K562 (cell line): ENCODE data around the gene SLC3A2. TPM values are rescaled to one million over a fixed set of nuclear protein-coding genes. Genes with fewer than 3 reads are reported as not detected.

ENCODE experiments used
- ATF7 ChIP-seq: fragments of 450-650 bp; IDR thresholded peaks from 2 replicates; pipeline ENCODE4 v1.7.1; 2014; ENCODE audit warnings: mild to moderate bottlenecking, moderate library complexity
- CBX5 ChIP-seq: IDR thresholded peaks from 2 replicates; pipeline ENCODE4 v1.6.1; 2014; ENCODE audit warnings: low read depth, borderline replicate concordance
- CREB1 ChIP-seq, 2 experiments: sonication (generic) in 1 of 2; formaldehyde crosslinking in 1 of 2; IDR thresholded peaks; 2 replicates each; pipeline versions ENCODE4 v1.6.1 to v1.8.0; 2012 to 2022; ENCODE audit warnings: inconsistent platforms in 1 of 2, mild to moderate bottlenecking in 1 of 2, missing genetic modification reagents in 1 of 2, moderate library complexity in 1 of 2
- EHMT2 ChIP-seq: fragments of 450-650 bp; IDR thresholded peaks from 2 replicates; pipeline ENCODE4 v1.6.1; 2018; ENCODE audit warnings: antibody characterized with exemption
- KLF16 ChIP-seq: IDR thresholded peaks from 2 replicates; pipeline ENCODE4 v1.6.1; 2016; ENCODE audit warnings: antibody characterized with exemption
- MYC ChIP-seq, 2 experiments: fragments of 250-450 bp in 1 of 2; sonication (Bioruptor Pico) in 1 of 2; IDR thresholded peaks; 2 replicates each; pipeline versions ENCODE4 v1.5.1 to v1.6.1; 2012 to 2021; ENCODE audit warnings: low read depth in 2 of 2, borderline replicate concordance in 1 of 2, improper control_type of control experiment in 1 of 2, low read length in 1 of 2, mild to moderate bottlenecking in 1 of 2, moderate library complexity in 1 of 2
- POLR2B ChIP-seq: fragments of 450-650 bp; IDR thresholded peaks from 2 replicates; pipeline ENCODE4 v1.6.1; 2018; ENCODE audit warnings: low read depth; ENCODE audit not compliant: partially characterized antibody
- SMAD3 ChIP-seq: fragments of 450-650 bp; formaldehyde crosslinking; conservative IDR thresholded peaks from 2 replicates; pipeline ENCODE4 v1.4.0; 2020; ENCODE audit warnings: mild to moderate bottlenecking
- ZKSCAN8 ChIP-seq: fragments of 200-800 bp; sonication (Bioruptor generic); IDR thresholded peaks from 2 replicates; pipeline ENCODE4 v1.6.1; 2016; ENCODE audit warnings: missing genetic modification characterization, missing compliant biosample characterization
- ZNF24 ChIP-seq: fragments of 450-650 bp; IDR thresholded peaks from 2 replicates; pipeline ENCODE4 v1.6.1; 2016
- ZNF253 ChIP-seq: fragments of 250-450 bp; sonication (Bioruptor Pico); conservative IDR thresholded peaks from 2 replicates; pipeline ENCODE4 v1.6.1; 2021; ENCODE audit warnings: mild to moderate bottlenecking
- polyA plus RNA-seq, 8 experiments: library from polyadenylated mRNA; depleted of rRNA in 4 of 8; stranded (reverse) in 5 of 8; unstranded in 3 of 8; fragments of >200 nt; fragmentation: Nextera tagmentation in 2 of 8; fragmentation: Illumina TruSeq in 1 of 8; extraction: Ambion mirVana in 2 of 8; extraction: Trizol in 1 of 8; gene quantifications; 2 replicates each; pipeline versions ENCODE4 v1.2.1 to v1.2.3, GENCODE V29; 2011 to 2014; ENCODE audit warnings: inconsistent platforms in 1 of 8, missing spikeins in 1 of 8
- total RNA-seq, 7 experiments: library from RNA; depleted of rRNA in 6 of 7; stranded (reverse); fragments of >200 nt in 6 of 7; fragmentation: Illumina TruSeq in 2 of 7; extraction: Trizol in 2 of 7; gene quantifications; 2 replicates each; pipeline versions ENCODE4 v1.2.1 to v1.2.3, GENCODE V29; 2011 to 2021; ENCODE audit warnings: low replicate concordance in 1 of 7
- TF ChIP-seq, protein P1 (sequence below): fragments of 250-450 bp; sonication (Bioruptor Pico); IDR thresholded peaks from 2 replicates; pipeline ENCODE4 v1.6.1; 2021; ENCODE audit warnings: mild to moderate bottlenecking
- TF ChIP-seq, protein P2 (sequence below): fragments of 250-450 bp; sonication (Bioruptor Pico); IDR thresholded peaks from 2 replicates; pipeline ENCODE4 v1.5.0; 2021; ENCODE audit warnings: mild to moderate bottlenecking, borderline replicate concordance
- TF ChIP-seq, protein P3 (sequence below): fragments of 250-450 bp; sonication (Bioruptor Pico); IDR thresholded peaks from 2 replicates; pipeline ENCODE4 v1.8.0; 2022; ENCODE audit warnings: inconsistent platforms, mild to moderate bottlenecking, moderate library complexity, borderline replicate concordance
- TF ChIP-seq, protein P4 (sequence below): sonication (generic); formaldehyde crosslinking; IDR thresholded peaks from 2 replicates; pipeline ENCODE4 v1.8.1; 2023; ENCODE audit warnings: mild to moderate bottlenecking, missing genetic modification reagents
- TF ChIP-seq, protein P5 (sequence below): fragments of 450-650 bp; formaldehyde crosslinking; IDR thresholded peaks from 2 replicates; pipeline ENCODE4 v1.4.0; 2022; ENCODE audit warnings: missing genetic modification characterization
- TF ChIP-seq, protein P6 (sequence below): sonication (generic); formaldehyde crosslinking; IDR thresholded peaks from 2 replicates; pipeline ENCODE4 v1.8.1; 2022; ENCODE audit warnings: missing genetic modification reagents

SLC3A2 gene
- total and polyA plus RNA-seq, 9 of the 15 experiments (the other 6 are each of a cell fraction or from before 2014, with no cell fraction given) = 20.0 to 296 (median 214) TPM

DNA sequence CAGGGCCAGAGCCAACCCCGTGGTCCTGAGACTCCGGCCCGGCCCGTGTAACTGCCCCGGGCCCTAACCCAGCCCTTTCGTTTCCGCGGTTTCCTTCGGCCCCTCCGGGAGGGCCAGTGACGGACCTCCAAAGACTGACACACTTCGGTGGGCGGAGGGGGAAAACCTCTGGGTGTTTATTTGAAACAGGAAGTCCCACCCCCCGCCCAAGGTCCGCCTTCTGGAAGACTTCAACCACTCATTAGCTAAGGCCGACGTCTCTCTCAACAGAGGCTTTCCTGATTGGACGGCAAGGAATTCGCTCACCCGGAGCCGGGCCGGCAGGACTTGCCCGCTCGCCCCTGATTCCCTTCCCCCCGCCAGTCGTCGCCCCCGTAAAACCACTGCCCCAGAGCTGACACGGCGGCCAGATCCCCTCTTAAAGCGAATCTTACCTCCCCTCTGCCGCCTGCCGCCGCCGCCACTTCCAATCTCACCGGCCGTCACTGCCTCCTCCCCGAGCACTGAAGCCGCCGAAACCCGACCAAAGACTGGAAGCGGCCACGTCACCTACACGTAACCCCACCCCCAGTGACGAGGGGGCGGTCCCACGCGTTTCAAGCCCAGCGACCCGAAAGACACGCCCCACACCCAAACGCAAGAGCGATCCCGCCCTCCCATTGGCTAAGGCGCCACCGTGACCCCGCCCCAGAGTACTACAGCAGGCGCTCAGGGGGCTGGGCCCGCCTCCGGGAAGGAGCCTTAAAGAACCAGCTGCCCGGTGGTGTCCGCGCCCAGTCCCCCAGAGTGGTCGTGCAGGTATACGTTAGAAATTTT, 49.0 kb upstream of the SLC3A2 start, which contains the start of gene STX5 (continued):
- TF ChIP-seq ZKSCAN8 (CRISPR knock-in tag) = no peak
- TF ChIP-seq, protein P1, sequence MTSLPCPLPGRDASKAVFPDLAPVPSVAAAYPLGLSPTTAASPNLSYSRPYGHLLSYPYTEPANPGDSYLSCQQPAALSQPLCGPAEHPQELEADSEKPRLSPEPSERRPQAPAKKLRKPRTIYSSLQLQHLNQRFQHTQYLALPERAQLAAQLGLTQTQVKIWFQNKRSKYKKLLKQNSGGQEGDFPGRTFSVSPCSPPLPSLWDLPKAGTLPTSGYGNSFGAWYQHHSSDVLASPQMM (CRISPR knock-in tag) = no peak
- TF ChIP-seq, protein P2, sequence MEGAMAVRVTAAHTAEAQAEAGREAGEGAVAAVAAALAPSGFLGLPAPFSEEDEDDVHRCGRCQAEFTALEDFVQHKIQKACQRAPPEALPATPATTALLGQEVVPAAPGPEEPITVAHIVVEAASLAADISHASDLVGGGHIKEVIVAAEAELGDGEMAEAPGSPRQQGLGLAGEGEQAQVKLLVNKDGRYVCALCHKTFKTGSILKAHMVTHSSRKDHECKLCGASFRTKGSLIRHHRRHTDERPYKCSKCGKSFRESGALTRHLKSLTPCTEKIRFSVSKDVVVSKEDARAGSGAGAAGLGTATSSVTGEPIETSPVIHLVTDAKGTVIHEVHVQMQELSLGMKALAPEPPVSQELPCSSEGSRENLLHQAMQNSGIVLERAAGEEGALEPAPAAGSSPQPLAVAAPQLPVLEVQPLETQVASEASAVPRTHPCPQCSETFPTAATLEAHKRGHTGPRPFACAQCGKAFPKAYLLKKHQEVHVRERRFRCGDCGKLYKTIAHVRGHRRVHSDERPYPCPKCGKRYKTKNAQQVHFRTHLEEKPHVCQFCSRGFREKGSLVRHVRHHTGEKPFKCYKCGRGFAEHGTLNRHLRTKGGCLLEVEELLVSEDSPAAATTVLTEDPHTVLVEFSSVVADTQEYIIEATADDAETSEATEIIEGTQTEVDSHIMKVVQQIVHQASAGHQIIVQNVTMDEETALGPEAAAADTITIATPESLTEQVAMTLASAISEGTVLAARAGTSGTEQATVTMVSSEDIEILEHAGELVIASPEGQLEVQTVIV (CRISPR knock-in tag) = no peak
- TF ChIP-seq EHMT2 = no peak
- TF ChIP-seq, protein P3, sequence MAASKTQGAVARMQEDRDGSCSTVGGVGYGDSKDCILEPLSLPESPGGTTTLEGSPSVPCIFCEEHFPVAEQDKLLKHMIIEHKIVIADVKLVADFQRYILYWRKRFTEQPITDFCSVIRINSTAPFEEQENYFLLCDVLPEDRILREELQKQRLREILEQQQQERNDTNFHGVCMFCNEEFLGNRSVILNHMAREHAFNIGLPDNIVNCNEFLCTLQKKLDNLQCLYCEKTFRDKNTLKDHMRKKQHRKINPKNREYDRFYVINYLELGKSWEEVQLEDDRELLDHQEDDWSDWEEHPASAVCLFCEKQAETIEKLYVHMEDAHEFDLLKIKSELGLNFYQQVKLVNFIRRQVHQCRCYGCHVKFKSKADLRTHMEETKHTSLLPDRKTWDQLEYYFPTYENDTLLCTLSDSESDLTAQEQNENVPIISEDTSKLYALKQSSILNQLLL (CRISPR knock-in tag) = no peak
- peak; percentile 94 for TF ChIP-seq CREB1 (IDR thresholded peaks at IDR 0.05)
- TF ChIP-seq CREB1 (CRISPR knock-in tag; IDR thresholded peaks at IDR 0.05) = peak; percentile 94
- no peak for TF ChIP-seq ZNF24
- TF ChIP-seq POLR2B = peak; percentile 93
- no peak for TF ChIP-seq CBX5
- TF ChIP-seq ZNF253 (CRISPR knock-in tag) = no peak
- no peak for TF ChIP-seq SMAD3 (CRISPR knock-in tag)
- TF ChIP-seq MYC (IDR thresholded peaks at IDR 0.05; ENCODE audit: low read depth, low read length) = no peak
- TF ChIP-seq MYC (CRISPR knock-in tag; IDR thresholded peaks at IDR 0.05; ENCODE audit: borderline replicate concordance, low read depth) = no peak
- TF ChIP-seq, protein P4, sequence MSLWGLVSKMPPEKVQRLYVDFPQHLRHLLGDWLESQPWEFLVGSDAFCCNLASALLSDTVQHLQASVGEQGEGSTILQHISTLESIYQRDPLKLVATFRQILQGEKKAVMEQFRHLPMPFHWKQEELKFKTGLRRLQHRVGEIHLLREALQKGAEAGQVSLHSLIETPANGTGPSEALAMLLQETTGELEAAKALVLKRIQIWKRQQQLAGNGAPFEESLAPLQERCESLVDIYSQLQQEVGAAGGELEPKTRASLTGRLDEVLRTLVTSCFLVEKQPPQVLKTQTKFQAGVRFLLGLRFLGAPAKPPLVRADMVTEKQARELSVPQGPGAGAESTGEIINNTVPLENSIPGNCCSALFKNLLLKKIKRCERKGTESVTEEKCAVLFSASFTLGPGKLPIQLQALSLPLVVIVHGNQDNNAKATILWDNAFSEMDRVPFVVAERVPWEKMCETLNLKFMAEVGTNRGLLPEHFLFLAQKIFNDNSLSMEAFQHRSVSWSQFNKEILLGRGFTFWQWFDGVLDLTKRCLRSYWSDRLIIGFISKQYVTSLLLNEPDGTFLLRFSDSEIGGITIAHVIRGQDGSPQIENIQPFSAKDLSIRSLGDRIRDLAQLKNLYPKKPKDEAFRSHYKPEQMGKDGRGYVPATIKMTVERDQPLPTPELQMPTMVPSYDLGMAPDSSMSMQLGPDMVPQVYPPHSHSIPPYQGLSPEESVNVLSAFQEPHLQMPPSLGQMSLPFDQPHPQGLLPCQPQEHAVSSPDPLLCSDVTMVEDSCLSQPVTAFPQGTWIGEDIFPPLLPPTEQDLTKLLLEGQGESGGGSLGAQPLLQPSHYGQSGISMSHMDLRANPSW (CRISPR knock-in tag) = no peak
- peak; percentile 93 for TF ChIP-seq ATF7
- TF ChIP-seq, protein P5, sequence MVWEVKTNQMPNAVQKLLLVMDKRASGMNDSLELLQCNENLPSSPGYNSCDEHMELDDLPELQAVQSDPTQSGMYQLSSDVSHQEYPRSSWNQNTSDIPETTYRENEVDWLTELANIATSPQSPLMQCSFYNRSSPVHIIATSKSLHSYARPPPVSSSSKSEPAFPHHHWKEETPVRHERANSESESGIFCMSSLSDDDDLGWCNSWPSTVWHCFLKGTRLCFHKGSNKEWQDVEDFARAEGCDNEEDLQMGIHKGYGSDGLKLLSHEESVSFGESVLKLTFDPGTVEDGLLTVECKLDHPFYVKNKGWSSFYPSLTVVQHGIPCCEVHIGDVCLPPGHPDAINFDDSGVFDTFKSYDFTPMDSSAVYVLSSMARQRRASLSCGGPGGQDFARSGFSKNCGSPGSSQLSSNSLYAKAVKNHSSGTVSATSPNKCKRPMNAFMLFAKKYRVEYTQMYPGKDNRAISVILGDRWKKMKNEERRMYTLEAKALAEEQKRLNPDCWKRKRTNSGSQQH (CRISPR knock-in tag) = peak; percentile 88; the same call in 1 of the 2 replicates
- no peak for TF ChIP-seq KLF16
- TF ChIP-seq, protein P6, sequence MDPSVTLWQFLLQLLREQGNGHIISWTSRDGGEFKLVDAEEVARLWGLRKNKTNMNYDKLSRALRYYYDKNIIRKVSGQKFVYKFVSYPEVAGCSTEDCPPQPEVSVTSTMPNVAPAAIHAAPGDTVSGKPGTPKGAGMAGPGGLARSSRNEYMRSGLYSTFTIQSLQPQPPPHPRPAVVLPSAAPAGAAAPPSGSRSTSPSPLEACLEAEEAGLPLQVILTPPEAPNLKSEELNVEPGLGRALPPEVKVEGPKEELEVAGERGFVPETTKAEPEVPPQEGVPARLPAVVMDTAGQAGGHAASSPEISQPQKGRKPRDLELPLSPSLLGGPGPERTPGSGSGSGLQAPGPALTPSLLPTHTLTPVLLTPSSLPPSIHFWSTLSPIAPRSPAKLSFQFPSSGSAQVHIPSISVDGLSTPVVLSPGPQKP (CRISPR knock-in tag) = no peak
